Measurements from ENCODE around the gene MRPL38.
"Not testable (repeated sequence)": the region's sequence is repeated elsewhere in the genome, so short reads cannot be mapped to it uniquely, and the experiment has no call there.

Gene MRPL38

GRCh38 chr17:75895370-75896155 is 9.1 kb downstream of the MRPL38 start:
- DNase-seq, result no peak

- no peak for DNase-seq
Measured at GRCh38 chr17:75894049-75894733, 10.5 kb downstream of the MRPL38 start.

- no peak for DNase-seq
Measured at GRCh38 chr17:75893305-75894048, 11.2 kb downstream of the MRPL38 start.

- DNase-seq, result no peak
Measured at GRCh38 chr17:75892556-75893224, 12.0 kb downstream of the MRPL38 start.

GRCh38 chr17:75891605-75892555 is 12.8 kb downstream of the MRPL38 start:
- no peak for DNase-seq

- DNase-seq, result no peak
Measured at GRCh38 chr17:75891022-75891604, 13.6 kb downstream of the MRPL38 start.

GRCh38 chr17:75889454-75889853 is 15.2 kb downstream of the MRPL38 start:
- DNase-seq, result no peak

- DNase-seq, result no peak
Measured at GRCh38 chr17:75888484-75888883, 16.2 kb downstream of the MRPL38 start.

- not testable (repeated sequence) for DNase-seq
Measured at GRCh38 chr17:75885860-75886259, 18.8 kb downstream of the MRPL38 start.

GRCh38 chr17:75885431-75885830 is 19.3 kb downstream of the MRPL38 start:
- no peak for DNase-seq

- DNase-seq, result no peak
Measured at GRCh38 chr17:75881678-75882454, 22.8 kb downstream of the MRPL38 start.

GRCh38 chr17:75880266-75880665 is 24.4 kb downstream of the MRPL38 start:
- no peak for DNase-seq

GRCh38 chr17:75878174-75878998 is 26.3 kb downstream of the MRPL38 start, which contains the start of gene TRIM47:
TSS of gene TRIM47 (minus strand) at chr17:75878581. CDS start at chr17:75878548, 33 bp downstream.
- peak; percentile 86 for DNase-seq

GRCh38 chr17:75877752-75878173 is 26.9 kb downstream of the MRPL38 start:
- peak; percentile 74 for DNase-seq

GRCh38 chr17:75876938-75877751 is 27.5 kb downstream of the MRPL38 start:
- DNase-seq, result peak; percentile 97

GRCh38 chr17:75876190-75876937 is 28.3 kb downstream of the MRPL38 start:
- no peak for DNase-seq

- DNase-seq, result no peak
Measured at GRCh38 chr17:75875940-75876189, 28.8 kb downstream of the MRPL38 start.
